Esophagus muscularis mucosa (tissue), 4 donors: Measurements from ENCODE around the gene CASS4. TPM values are rescaled to one million over a fixed set of nuclear protein-coding genes. Genes with fewer than 3 reads are reported as not detected.

Source experiments
- DNase-seq: peaks from one replicate; pipeline ENCODE4 v3.0.0-alpha.2; 2017; ENCODE audit errors: extremely low spot score
- H3K27ac ChIP-seq, 4 donors: fragments of 200-600 bp; sonication (generic); replicated peaks in 1 of 4; 1 replicate in 3 of 4; 2 replicates in 1 of 4; pipeline ENCODE4 v1.5.1; 2016 to 2019; ENCODE audit warnings: mild to moderate bottlenecking in 1 of 4
- H3K27me3 ChIP-seq, 4 donors: fragments of 200-600 bp; sonication (generic); one replicate each; pipeline versions ENCODE4 v1.5.1 to v1.6.0; 2016 to 2019
- H3K36me3 ChIP-seq, 4 donors: fragments of 200-600 bp; sonication (generic); one replicate each; pipeline ENCODE4 v1.5.1; 2016 to 2019
- H3K4me1 ChIP-seq, 4 donors: fragments of 200-600 bp; sonication (generic); one replicate each; pipeline ENCODE4 v1.5.1; 2016 to 2019
- H3K4me3 ChIP-seq, 4 donors: fragments of 200-600 bp; sonication (generic); 1 replicate in 2 of 4; 2 replicates in 2 of 4; pipeline ENCODE4 v1.5.1; 2016 to 2019; ENCODE audit warnings: mild to moderate bottlenecking in 4 of 4, moderate library complexity in 1 of 4
- H3K9me3 ChIP-seq, 4 donors: fragments of 200-600 bp; sonication (generic); 1 replicate in 3 of 4; 2 replicates in 1 of 4; pipeline ENCODE4 v1.5.1; 2016 to 2019
- EP300 ChIP-seq: sonication (generic); formaldehyde crosslinking; IDR thresholded peaks from one replicate; pipeline ENCODE4 v1.6.1; 2017; ENCODE audit warnings: antibody characterized with exemption
- POLR2A ChIP-seq: fragments of 450-650 bp; IDR thresholded peaks from one replicate; pipeline ENCODE4 v1.6.1; 2017; ENCODE audit warnings: antibody characterized with exemption, moderate library complexity, mild to moderate bottlenecking, low read depth
- POLR2AphosphoS5 ChIP-seq, 2 donors: sonication (generic); formaldehyde crosslinking; IDR thresholded peaks; one replicate each; pipeline ENCODE4 v1.6.1; 2017; ENCODE audit warnings: antibody characterized with exemption in 2 of 2
- WGBS: methylation state at CpG from one replicate; pipeline ENCODE4 v1.1.5; 2018; 5-methylcytosine and 5-hydroxymethylcytosine counted together
- intact Hi-C: fragments of 100-400 bp; cut with DNase I; formaldehyde crosslinking; loops from one replicate; pipeline ENCODE4 v1.15.1; 2023
- total RNA-seq, 4 donors: library from RNA; depleted of rRNA; stranded (reverse); fragments of >200 nt; gene quantifications; one replicate each; pipeline versions ENCODE4 v1.1.0 to v1.2.1, GENCODE V29; 2016
- TF ChIP-seq, protein P1 (sequence below), 3 experiments: fragments of 200-600 bp in 2 of 3; fragments of 450-650 bp in 1 of 3; sonication (generic) in 2 of 3; IDR thresholded peaks; one replicate each; pipeline ENCODE4 v1.5.1; 2017 to 2019; ENCODE audit warnings: antibody characterized with exemption in 3 of 3, mild to moderate bottlenecking in 2 of 3, moderate library complexity in 1 of 3

Gene CASS4
- total RNA-seq, 4 donors from 2014 or later: 3.1 to 8.1 (median 5.4) TPM

DNA sequence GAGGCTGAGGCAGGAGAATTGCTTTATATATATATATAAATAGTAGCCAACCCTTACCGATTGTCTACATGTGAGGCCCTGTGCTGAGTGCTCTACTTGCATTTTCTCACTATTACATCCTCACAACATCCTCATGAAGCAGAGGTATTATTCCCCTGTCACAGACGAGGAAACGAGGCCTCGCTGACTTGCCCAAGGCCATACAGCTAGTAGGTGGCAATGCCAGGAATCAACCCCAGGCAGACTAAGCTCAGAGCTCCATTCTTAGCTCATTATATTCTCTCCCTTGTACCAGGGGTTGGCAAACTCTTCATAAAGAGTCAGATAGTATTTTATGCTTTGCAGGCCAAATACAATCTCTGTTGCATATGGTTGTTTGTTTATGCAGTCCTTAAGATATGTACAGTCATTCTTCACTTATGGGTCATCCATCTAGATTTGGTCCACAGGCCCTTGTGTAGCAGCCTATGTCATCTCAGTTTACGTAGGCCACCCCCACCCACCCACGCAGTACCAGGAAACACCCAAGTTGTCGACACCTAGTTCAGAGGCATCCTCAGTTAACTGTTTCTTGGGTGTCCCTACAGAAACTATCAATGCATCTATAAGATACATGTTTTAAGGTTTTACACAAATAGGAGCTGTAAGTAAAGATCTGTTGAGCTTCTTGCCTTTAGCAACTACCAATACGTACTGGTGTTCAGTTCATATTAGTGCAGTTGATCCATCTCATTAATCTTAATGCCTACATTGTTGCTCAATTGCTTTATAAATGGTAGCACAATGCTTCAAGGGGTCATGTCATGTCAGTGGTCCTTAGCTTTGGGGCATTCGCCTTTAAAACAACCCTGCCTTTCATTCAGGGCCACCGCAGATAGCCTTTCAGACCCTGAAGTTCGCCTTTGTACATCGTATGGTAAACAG is 3.0 kb downstream of the CASS4 start:
- H3K9me3 ChIP-seq: no peaks in the 10 kb centered on the region
- H3K4me3 ChIP-seq: peak overlapping the region in 2 of 4 donors; percentile 5 to 17
- no peak for TF ChIP-seq POLR2AphosphoS5 (IDR thresholded peaks at IDR 0.05)
- no peak for TF ChIP-seq EP300
- no peaks in the 10 kb centered on the region for H3K36me3 ChIP-seq
- H3K4me1 ChIP-seq: peaks cover 8 to 26% (median 17%) of the 10 kb centered on the region in 4 donors
- no peaks in the 10 kb centered on the region for H3K27me3 ChIP-seq
- intact Hi-C loops: no loop called here
- WGBS: 82% methylated on average over 12 of the region's 12 CpGs
- DNase-seq: no peak
- H3K27ac ChIP-seq: no peak overlapping the region

DNA sequence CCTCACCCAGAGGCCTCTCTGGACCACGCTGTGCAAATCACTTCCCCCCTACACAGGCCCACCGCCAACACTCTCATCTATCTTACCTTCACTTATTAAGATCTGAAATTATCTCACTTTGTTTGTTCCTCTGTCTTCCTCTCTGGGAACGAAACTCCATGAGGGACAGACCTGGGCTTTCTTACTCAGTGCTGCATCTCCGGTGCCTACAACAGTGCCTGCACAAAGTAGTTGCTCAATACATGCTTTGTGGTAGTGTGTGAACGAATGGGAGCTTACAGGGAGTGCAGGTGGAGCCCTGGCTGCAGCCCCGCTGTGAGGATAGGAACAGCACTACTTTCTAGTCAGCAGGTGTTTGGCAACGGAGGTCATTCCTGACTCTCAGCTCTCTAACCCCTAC is 5.3 kb downstream of the CASS4 start:
- intact Hi-C loops: no loop called here
- no peak overlapping the region for H3K27ac ChIP-seq
- TF ChIP-seq, protein P1, sequence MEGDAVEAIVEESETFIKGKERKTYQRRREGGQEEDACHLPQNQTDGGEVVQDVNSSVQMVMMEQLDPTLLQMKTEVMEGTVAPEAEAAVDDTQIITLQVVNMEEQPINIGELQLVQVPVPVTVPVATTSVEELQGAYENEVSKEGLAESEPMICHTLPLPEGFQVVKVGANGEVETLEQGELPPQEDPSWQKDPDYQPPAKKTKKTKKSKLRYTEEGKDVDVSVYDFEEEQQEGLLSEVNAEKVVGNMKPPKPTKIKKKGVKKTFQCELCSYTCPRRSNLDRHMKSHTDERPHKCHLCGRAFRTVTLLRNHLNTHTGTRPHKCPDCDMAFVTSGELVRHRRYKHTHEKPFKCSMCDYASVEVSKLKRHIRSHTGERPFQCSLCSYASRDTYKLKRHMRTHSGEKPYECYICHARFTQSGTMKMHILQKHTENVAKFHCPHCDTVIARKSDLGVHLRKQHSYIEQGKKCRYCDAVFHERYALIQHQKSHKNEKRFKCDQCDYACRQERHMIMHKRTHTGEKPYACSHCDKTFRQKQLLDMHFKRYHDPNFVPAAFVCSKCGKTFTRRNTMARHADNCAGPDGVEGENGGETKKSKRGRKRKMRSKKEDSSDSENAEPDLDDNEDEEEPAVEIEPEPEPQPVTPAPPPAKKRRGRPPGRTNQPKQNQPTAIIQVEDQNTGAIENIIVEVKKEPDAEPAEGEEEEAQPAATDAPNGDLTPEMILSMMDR (IDR thresholded peaks at IDR 0.05): no peak
- TF ChIP-seq EP300: no peak
- no peak for TF ChIP-seq POLR2AphosphoS5 (IDR thresholded peaks at IDR 0.05)
- no peaks in the 10 kb centered on the region for H3K9me3 ChIP-seq
- DNase-seq: no peak
- H3K4me3 ChIP-seq: no peak overlapping the region
- 85% methylated on average over 7 of the region's 7 CpGs for WGBS
- no peaks in the 10 kb centered on the region for H3K27me3 ChIP-seq
- H3K4me1 ChIP-seq: peaks cover 4 to 10% (median 9%) of the 10 kb centered on the region in 4 donors
- H3K36me3 ChIP-seq: no peaks in the 10 kb centered on the region

DNA sequence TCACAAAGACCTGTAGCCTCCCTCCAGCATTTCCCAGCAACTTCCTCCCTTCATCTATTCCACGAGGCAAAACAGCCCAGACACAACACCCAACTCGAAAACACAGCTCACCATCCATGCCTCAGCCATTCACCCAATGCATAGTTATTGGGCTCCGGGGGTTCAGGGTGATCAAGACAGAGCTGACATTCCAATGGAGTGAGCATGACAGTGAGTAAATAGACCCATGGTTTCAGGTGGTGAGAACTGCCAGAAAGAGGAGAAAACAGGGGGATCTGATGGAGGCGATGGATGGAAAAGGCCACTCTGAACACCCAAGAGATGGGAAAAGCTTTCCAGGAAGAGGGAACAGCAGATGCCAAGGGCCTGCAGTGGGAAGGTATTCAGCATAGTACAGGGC is 5.9 kb downstream of the CASS4 start:
- no peaks in the 10 kb centered on the region for H3K27me3 ChIP-seq
- WGBS: 90% methylated on average over 4 of the region's 4 CpGs
- no peaks in the 10 kb centered on the region for H3K9me3 ChIP-seq
- DNase-seq: no peak
- no peaks in the 10 kb centered on the region for H3K36me3 ChIP-seq
- TF ChIP-seq, protein P1 (IDR thresholded peaks at IDR 0.05): no peak
- no peak for TF ChIP-seq POLR2AphosphoS5 (IDR thresholded peaks at IDR 0.05)
- TF ChIP-seq EP300: no peak
- TF ChIP-seq POLR2A: no peak
- peaks cover 0 to 11% (median 7%) of the 10 kb centered on the region in 4 donors for H3K4me1 ChIP-seq
- H3K4me3 ChIP-seq: no peak overlapping the region
- intact Hi-C loops: no loop called here
- peak overlapping the region; percentile 25 to 54 (median 30) for H3K27ac ChIP-seq

DNA sequence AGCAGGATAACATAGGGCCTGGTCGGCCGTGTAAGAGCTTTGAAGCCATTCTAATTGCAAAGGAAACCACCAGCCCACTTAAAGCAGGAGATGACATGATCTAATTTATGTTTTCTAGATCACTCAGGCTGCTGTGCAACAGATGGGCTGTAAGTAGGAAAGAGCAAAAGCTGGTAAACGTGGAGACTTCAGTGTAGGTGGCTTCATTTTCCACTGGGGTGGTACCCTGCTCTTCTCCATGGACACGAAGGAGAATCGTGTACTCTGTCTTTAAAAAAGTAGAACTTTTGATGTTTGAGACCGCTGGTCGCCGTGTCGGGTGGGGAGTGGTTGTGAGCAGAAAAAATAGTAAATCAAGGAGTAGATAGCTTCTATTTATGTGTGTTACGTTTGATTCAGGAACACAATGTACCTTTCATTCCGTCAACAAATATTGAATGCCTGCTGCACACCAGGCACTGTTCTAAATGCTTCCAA is 6.4 kb downstream of the CASS4 start:
- 67% methylated on average over 11 of the region's 11 CpGs for WGBS
- peak overlapping the region; percentile 25 to 54 (median 30) for H3K27ac ChIP-seq
- H3K9me3 ChIP-seq: no peaks in the 10 kb centered on the region

DNA sequence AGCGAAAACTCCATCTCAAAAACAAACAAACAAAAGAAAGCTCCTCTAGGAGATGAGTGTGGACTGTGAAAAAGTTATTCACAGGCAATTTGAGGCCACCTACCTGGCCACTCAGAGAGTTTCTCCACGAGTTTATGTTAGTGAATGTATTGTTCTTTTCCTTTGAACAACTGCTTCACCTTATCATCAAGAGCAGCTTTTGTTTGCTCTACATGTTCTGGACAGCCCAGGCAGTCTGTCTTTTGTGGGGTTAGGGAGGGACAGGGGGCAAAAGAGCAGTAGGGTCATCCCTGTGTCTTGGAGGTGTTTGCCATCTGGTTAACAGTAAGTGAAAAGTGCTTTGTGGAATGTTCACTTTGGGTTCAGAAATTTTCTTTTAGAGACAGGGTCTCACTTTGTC is 8.0 kb downstream of the CASS4 start:
- Histone ChIP-seq H3K9me3 (no peaks in the 10 kb centered on the region), H3K36me3 (no peaks in the 10 kb centered on the region), H3K27ac (no peak overlapping the region), H3K4me1 (peaks cover 0 to 11% (median 7%) of the 10 kb centered on the region in 4 donors), H3K27me3 (no peaks in the 10 kb centered on the region), H3K4me3 (no peak overlapping the region)
- no peak for DNase-seq
- WGBS: 91% methylated on average over 2 of the region's 2 CpGs
- TF ChIP-seq POLR2A: no peak
- no peak for TF ChIP-seq EP300
- TF ChIP-seq POLR2AphosphoS5 (IDR thresholded peaks at IDR 0.05): no peak
- TF ChIP-seq, protein P1 (IDR thresholded peaks at IDR 0.05): no peak
- intact Hi-C loops: no loop called here

More for the DNA sequence above, 6.4 kb downstream of the CASS4 start:
- no peak for DNase-seq
- no peak for TF ChIP-seq POLR2A
- TF ChIP-seq POLR2AphosphoS5 (IDR thresholded peaks at IDR 0.05): no peak
- no peak for TF ChIP-seq EP300
- TF ChIP-seq, protein P1 (IDR thresholded peaks at IDR 0.05): no peak
- H3K4me3 ChIP-seq: no peak overlapping the region
- H3K36me3 ChIP-seq: no peaks in the 10 kb centered on the region
- H3K4me1 ChIP-seq: peaks cover 0 to 11% (median 7%) of the 10 kb centered on the region in 4 donors
- intact Hi-C loops: no loop called here
- no peaks in the 10 kb centered on the region for H3K27me3 ChIP-seq
